NCI-H1105 treated with DMSO at 0.1 percent for 48 hours (cell line): ENCODE results near the gene DHX35.
"Not testable (repeated sequence)": the region's sequence is repeated elsewhere in the genome, so short reads cannot be mapped to it uniquely, and the experiment has no call there.

Experiments
- DNase-seq: peaks from one replicate; lab custom pipeline; 2025; lab: John Stamatoyannopoulos, UW

The DHX35 gene

GRCh38 chr20:38941726-38942389, 20.3 kb upstream of the DHX35 start:
- no peak for DNase-seq

GRCh38 chr20:38945012-38945411, 17.1 kb upstream of the DHX35 start:
- no peak for DNase-seq

- DNase-seq, result no peak
These were observed 15.3 kb upstream of the DHX35 start for GRCh38 chr20:38946836-38947235.

- DNase-seq, result no peak
These were observed 14.2 kb upstream of the DHX35 start for GRCh38 chr20:38947931-38948362.

GRCh38 chr20:38950254-38950653, 11.9 kb upstream of the DHX35 start:
- DNase-seq, result no peak

- DNase-seq, result no peak
These were observed 10.5 kb upstream of the DHX35 start for GRCh38 chr20:38951611-38952010.

- no peak for DNase-seq
These were observed 10.0 kb upstream of the DHX35 start for GRCh38 chr20:38952153-38952552.

GRCh38 chr20:38953630-38954340, 8.4 kb upstream of the DHX35 start:
- no peak for DNase-seq

- no peak for DNase-seq
These were observed 4.8 kb upstream of the DHX35 start for GRCh38 chr20:38957235-38957876.

GRCh38 chr20:38957915-38958485, 4.1 kb upstream of the DHX35 start:
- no peak for DNase-seq

GRCh38 chr20:38960187-38960687, 1.9 kb upstream of the DHX35 start:
- not testable (repeated sequence) for DNase-seq

GRCh38 chr20:38961530-38962043, 557 bp upstream of the DHX35 start:
- peak; percentile 52 for DNase-seq

GRCh38 chr20:38962928-38963401, 821 bp downstream of the DHX35 start:
- peak; percentile 26 for DNase-seq

- DNase-seq, result no peak
These were observed 1.6 kb downstream of the DHX35 start for GRCh38 chr20:38963745-38964144.

- no peak for DNase-seq
These were observed 3.1 kb downstream of the DHX35 start for GRCh38 chr20:38965264-38965663.

- DNase-seq, result no peak
These were observed 5.9 kb downstream of the DHX35 start for GRCh38 chr20:38968090-38968489.

GRCh38 chr20:38969708-38970107, 7.6 kb downstream of the DHX35 start:
- DNase-seq, result no peak

- no peak for DNase-seq
These were observed 8.2 kb downstream of the DHX35 start for GRCh38 chr20:38970302-38970701.

GRCh38 chr20:38973107-38973506, 11.0 kb downstream of the DHX35 start:
- no peak for DNase-seq

GRCh38 chr20:38973645-38974044, 11.5 kb downstream of the DHX35 start:
- DNase-seq, result peak; percentile 67

- no peak for DNase-seq
These were observed 13.5 kb downstream of the DHX35 start for GRCh38 chr20:38975539-38976120.

- no peak for DNase-seq
These were observed 17.3 kb downstream of the DHX35 start for GRCh38 chr20:38979434-38979833.
